Gastrocnemius medialis (tissue), 4 donors: ENCODE results near the gene PHETA2. TPM values are rescaled to one million over a fixed set of nuclear protein-coding genes. Genes with fewer than 3 reads are reported as not detected.

Experiments
- ATAC-seq, 2 donors: fragments of 150-250 bp; one replicate each; pipeline ENCODE4 v1.9.1; 2016
- DNase-seq, 2 donors: peaks; one replicate each; pipeline ENCODE4 v3.0.0-alpha.2; 2019
- H3K27ac ChIP-seq, 4 donors: fragments of 200-600 bp; sonication (generic); 1 replicate in 1 of 4; 2 replicates in 3 of 4; pipeline ENCODE4 v1.5.1; 2016 to 2018; ENCODE audit warnings: mild to moderate bottlenecking in 2 of 4, moderate library complexity in 1 of 4
- H3K27me3 ChIP-seq, 3 donors: fragments of 200-600 bp; sonication (generic) in 2 of 3; 1 replicate in 1 of 3; 2 replicates in 2 of 3; pipeline versions ENCODE4 v1.5.1 to v1.6.0; 2016 to 2019; ENCODE audit warnings: mild to moderate bottlenecking in 1 of 3, moderate library complexity in 1 of 3
- H3K36me3 ChIP-seq, 2 donors: fragments of 200-600 bp; sonication (generic) in 1 of 2; one replicate each; pipeline ENCODE4 v1.5.1; 2017 to 2018
- H3K4me1 ChIP-seq, 2 donors: fragments of 200-600 bp; sonication (generic) in 1 of 2; one replicate each; pipeline ENCODE4 v1.5.1; 2016 to 2017; ENCODE audit warnings: mild to moderate bottlenecking in 2 of 2
- H3K4me3 ChIP-seq, 4 donors: fragments of 200-600 bp; sonication (generic) in 3 of 4; 1 replicate in 1 of 4; 2 replicates in 3 of 4; pipeline ENCODE4 v1.5.1; 2016 to 2019; ENCODE audit warnings: mild to moderate bottlenecking in 2 of 4
- H3K9me3 ChIP-seq, 3 donors: fragments of 200-600 bp; sonication (generic) in 2 of 3; 1 replicate in 1 of 3; 2 replicates in 2 of 3; pipeline ENCODE4 v1.5.1; 2016 to 2019
- POLR2A ChIP-seq, 2 donors: fragments of 450-650 bp; IDR thresholded peaks; one replicate each; pipeline ENCODE4 v1.6.1; 2017; ENCODE audit warnings: antibody characterized with exemption in 2 of 2, mild to moderate bottlenecking in 2 of 2, moderate library complexity in 2 of 2
- in situ Hi-C, 4 donors: fragments of 200-750 bp; cut with MboI; loops; one replicate each; pipeline versions ENCODE4 v1.15.0 to v1.8.0; 2017; ENCODE audit warnings: low sequenced_read_pairs in 4 of 4
- intact Hi-C: fragments of 100-400 bp; cut with DNase I; formaldehyde crosslinking; loops from one replicate; pipeline ENCODE4 v1.15.1; 2023; ENCODE audit warnings: low total_unique reads
- total RNA-seq, 4 donors: library from RNA; depleted of rRNA; stranded (reverse); fragments of >200 nt; gene quantifications; one replicate each; pipeline versions ENCODE4 v1.1.0 to v1.2.3, GENCODE V29; 2016
- TF ChIP-seq, protein P1 (sequence below), 5 experiments: fragments of 450-650 bp in 3 of 5; fragments of 200-600 bp in 2 of 5; sonication (generic) in 2 of 5; IDR thresholded peaks in 4 of 5; conservative IDR thresholded peaks in 1 of 5; 1 replicate in 4 of 5; 2 replicates in 1 of 5; pipeline ENCODE4 v1.5.1; 2016 to 2019; ENCODE audit warnings: antibody characterized with exemption in 5 of 5, mild to moderate bottlenecking in 3 of 5, moderate library complexity in 3 of 5

PHETA2 gene
- total RNA-seq, 4 donors from 2014 or later = 1.8 to 3.1 (median 2.1) TPM

GRCh38 chr22:42056757-42057511 lies 17.1 kb upstream of the PHETA2 start:
- in situ Hi-C loops (no loop called here), intact Hi-C loops (no loop called here)
- DNase-seq = no peak
- Histone ChIP-seq H3K27me3 (no peaks in the 10 kb centered on the region), H3K9me3 (no peaks in the 10 kb centered on the region), H3K4me3 (no peak overlapping the region), H3K27ac (no peak overlapping the region), H3K4me1 (no peaks in the 10 kb centered on the region), H3K36me3 (peaks cover 0 to 38% of the 10 kb centered on the region in 2 donors)
- ATAC-seq = no peak
- no peak for TF ChIP-seq POLR2A (IDR thresholded peaks at IDR 0.05)
- TF ChIP-seq, protein P1, sequence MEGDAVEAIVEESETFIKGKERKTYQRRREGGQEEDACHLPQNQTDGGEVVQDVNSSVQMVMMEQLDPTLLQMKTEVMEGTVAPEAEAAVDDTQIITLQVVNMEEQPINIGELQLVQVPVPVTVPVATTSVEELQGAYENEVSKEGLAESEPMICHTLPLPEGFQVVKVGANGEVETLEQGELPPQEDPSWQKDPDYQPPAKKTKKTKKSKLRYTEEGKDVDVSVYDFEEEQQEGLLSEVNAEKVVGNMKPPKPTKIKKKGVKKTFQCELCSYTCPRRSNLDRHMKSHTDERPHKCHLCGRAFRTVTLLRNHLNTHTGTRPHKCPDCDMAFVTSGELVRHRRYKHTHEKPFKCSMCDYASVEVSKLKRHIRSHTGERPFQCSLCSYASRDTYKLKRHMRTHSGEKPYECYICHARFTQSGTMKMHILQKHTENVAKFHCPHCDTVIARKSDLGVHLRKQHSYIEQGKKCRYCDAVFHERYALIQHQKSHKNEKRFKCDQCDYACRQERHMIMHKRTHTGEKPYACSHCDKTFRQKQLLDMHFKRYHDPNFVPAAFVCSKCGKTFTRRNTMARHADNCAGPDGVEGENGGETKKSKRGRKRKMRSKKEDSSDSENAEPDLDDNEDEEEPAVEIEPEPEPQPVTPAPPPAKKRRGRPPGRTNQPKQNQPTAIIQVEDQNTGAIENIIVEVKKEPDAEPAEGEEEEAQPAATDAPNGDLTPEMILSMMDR (IDR thresholded peaks at IDR 0.05 in 4 of 5, conservative IDR thresholded peaks at IDR 0.05 in 1 of 5) = no peak

DNA sequence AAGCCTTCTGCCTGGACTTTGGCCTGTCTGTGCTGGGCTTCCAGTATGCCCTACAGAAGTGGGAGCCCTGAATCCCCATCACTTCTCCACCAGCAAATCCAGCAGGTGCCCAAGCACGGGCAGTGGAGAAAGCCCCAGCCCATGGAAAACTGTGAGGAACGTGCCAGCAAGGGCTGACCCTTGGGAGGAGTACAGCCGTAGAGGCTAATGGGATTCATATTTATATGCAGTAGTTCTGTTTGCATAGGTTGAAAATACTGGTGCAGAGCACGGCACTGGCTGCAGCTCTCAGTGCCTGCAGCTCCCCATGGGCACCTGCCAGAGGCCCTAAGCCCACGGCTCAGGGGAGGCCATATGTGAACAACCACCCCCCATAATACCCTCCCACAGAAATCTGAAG lies 13.6 kb upstream of the PHETA2 start:
- intact Hi-C loops = no loop called here
- Histone ChIP-seq H3K4me1 (no peaks in the 10 kb centered on the region), H3K9me3 (no peaks in the 10 kb centered on the region), H3K4me3 (no peak overlapping the region), H3K27me3 (no peaks in the 10 kb centered on the region), H3K36me3 (peaks cover 0 to 58% of the 10 kb centered on the region in 2 donors), H3K27ac (no peak overlapping the region)
- ATAC-seq (no peak), DNase-seq (no peak)
- in situ Hi-C loops = no loop called here
- TF ChIP-seq POLR2A (IDR thresholded peaks at IDR 0.05) = no peak

DNA sequence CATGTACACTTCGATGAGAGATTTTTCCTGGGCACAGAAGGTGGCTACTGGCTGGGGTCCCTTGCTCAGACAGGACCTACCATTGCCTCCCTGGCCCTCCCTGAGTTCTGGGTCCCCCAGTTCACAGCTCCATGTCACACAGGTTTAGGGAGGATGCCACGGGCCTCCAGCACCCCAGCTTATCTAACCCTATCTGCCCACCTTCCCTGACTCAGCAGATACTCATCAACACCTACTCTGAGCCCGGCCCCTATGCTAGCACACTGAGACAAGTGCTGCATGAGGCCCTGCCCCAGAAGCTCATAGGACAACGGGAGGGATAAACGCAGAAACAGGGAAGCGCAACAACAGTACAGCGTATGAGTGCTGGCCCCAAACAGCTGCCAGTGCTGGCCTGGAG lies 13.0 kb upstream of the PHETA2 start:
- no peaks in the 10 kb centered on the region for H3K9me3 ChIP-seq
- in situ Hi-C loops = no loop called here
- no peaks in the 10 kb centered on the region for H3K4me1 ChIP-seq
- H3K27me3 ChIP-seq = no peaks in the 10 kb centered on the region
- no peak for TF ChIP-seq POLR2A (IDR thresholded peaks at IDR 0.05)
- TF ChIP-seq, protein P1 (IDR thresholded peaks at IDR 0.05 in 4 of 5, conservative IDR thresholded peaks at IDR 0.05 in 1 of 5) = no peak
- ATAC-seq (no peak), DNase-seq (no peak)
- peaks cover 0 to 64% of the 10 kb centered on the region in 2 donors for H3K36me3 ChIP-seq
- no peak overlapping the region for H3K27ac ChIP-seq
- intact Hi-C loops = no loop called here
- H3K4me3 ChIP-seq = no peak overlapping the region

DNA sequence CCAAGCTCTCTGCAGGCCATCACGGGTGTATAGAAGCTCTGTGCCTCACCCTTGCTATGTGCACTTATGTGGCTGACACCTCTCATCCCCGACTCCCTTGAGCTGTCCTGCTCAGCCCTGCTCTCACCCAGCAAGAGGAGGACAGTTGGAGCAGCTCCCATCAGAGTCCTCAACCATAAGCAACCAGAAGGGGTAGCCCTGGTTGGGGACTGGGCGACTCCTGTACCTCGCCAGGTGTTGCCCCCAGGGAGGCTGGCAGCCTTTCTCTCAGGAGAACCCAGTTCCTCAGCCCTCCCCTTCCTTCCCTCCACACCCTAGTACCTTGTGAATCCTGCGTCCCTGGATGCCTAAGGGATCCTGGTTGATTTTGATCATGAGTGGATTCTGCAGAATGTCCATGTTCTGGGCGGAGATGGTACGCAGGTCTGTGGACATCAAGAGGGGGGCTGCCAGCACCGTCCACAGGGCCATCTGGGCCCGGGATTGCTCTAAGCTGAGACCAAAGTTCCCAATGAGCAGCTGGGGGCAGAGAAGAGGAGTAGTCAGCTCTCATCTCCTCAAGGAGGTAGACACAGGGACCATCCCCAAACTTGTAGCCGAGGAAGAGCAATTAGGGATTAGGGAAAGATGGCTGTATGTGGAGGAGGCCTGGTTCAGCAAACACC lies 11.4 kb upstream of the PHETA2 start:
- Histone ChIP-seq H3K27me3 (no peaks in the 10 kb centered on the region), H3K9me3 (no peaks in the 10 kb centered on the region), H3K4me1 (no peaks in the 10 kb centered on the region), H3K27ac (no peak overlapping the region), H3K36me3 (peaks cover 0 to 78% of the 10 kb centered on the region in 2 donors), H3K4me3 (no peak overlapping the region)
- in situ Hi-C loops = no loop called here
- intact Hi-C loops = no loop called here
- ATAC-seq (no peak), DNase-seq (no peak)
- no peak for TF ChIP-seq POLR2A (IDR thresholded peaks at IDR 0.05)
- TF ChIP-seq, protein P1 (IDR thresholded peaks at IDR 0.05 in 4 of 5, conservative IDR thresholded peaks at IDR 0.05 in 1 of 5) = no peak

DNA sequence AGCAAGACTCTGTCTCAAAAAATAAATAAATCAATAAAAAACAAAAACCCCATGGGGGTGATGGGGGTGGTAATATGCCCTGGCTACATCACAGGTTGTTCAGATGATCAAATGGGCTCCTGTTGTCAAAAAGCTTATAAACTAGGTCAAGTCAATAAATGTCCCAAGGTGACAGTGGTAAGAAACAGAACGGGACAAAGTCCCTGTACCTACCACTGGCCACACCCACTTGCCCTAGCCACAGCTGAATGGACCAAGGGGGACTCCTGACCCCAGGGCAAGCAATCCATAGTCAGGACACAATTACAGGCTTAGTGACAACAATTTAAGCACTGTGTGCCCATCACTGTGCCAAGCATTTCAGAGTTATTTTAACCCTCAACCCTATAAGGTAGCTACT lies 9.4 kb upstream of the PHETA2 start:
- H3K9me3 ChIP-seq = no peaks in the 10 kb centered on the region
- H3K27me3 ChIP-seq = no peaks in the 10 kb centered on the region
- no peak overlapping the region for H3K27ac ChIP-seq
- no peak for TF ChIP-seq POLR2A (IDR thresholded peaks at IDR 0.05)
- TF ChIP-seq, protein P1 (IDR thresholded peaks at IDR 0.05 in 4 of 5, conservative IDR thresholded peaks at IDR 0.05 in 1 of 5) = no peak
- peaks cover 0 to 67% of the 10 kb centered on the region in 2 donors for H3K36me3 ChIP-seq
- in situ Hi-C loops (no loop called here), intact Hi-C loops (no loop called here)
- DNase-seq (no peak), ATAC-seq (no peak)
- H3K4me1 ChIP-seq = peaks cover 1 to 2% of the 10 kb centered on the region in 2 donors
- no peak overlapping the region for H3K4me3 ChIP-seq
